T follicular helper cell (primary cell): ENCODE measurements around the gene DGKG.

ENCODE experiments used
- DNase-seq: peaks from one replicate; pipeline ENCODE4 v3.0.0-alpha.2; 2020; ENCODE audit warnings: low read depth

DGKG gene

GRCh38 chr3:186209810-186210752 is 152.0 kb downstream of the DGKG start:
- no peak for DNase-seq

DNA sequence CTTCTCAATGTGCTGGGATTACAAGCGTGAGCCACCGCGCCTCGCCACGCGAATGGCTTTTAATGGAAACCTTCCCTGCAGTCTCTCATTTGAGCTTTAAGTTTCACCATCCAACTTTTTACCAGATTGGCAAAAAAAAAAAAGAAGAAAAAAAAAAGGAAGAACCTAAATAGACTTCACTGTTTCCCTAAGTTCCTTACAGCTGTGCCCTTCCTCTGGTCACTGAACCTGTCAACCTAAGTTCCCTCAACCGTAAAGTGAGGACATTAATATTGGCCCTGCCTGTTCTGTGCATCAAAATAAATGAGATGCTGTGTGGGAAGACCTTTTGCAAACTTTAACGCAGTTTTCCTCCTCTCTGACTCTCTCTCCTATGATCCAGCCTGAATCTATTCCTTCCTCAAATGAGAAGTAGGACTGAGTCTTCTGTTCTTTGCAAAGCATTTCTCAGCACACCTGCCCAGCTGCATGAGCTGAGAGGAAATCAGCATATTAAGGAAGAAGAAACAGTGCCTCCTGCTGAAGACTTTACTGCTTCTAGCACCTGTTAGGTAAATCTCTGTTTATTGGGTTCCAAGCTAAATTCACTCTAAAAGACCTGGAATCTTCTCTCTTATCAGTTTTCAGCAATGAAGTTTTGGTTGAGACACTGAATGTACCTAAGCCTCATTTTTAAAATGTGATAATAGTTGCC is 153.6 kb downstream of the DGKG start:
- no peak for DNase-seq

- DNase-seq: no peak
Observed at GRCh38 chr3:186207515-186207914, 154.5 kb downstream of the DGKG start.

DNA sequence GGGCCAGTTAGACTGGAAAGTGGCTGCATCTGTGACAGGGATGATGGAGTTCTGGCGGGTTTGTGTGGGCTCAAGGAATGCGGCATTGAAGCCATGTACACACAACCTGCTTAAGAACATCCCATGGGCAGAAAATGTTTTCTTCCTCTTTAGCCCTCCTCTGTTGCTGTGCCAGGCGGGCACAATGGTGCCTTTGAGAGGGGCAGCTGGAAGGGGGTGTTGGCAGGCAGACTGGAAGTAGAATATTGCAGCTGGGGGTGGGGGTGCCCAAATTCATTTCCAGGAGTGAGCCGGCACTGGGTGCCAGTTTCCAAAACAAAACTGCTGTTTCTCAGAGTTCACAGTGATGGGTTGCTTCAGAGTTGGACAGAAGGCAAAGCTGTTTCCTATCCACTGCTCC is 161.3 kb downstream of the DGKG start:
- DNase-seq: no peak

DNA sequence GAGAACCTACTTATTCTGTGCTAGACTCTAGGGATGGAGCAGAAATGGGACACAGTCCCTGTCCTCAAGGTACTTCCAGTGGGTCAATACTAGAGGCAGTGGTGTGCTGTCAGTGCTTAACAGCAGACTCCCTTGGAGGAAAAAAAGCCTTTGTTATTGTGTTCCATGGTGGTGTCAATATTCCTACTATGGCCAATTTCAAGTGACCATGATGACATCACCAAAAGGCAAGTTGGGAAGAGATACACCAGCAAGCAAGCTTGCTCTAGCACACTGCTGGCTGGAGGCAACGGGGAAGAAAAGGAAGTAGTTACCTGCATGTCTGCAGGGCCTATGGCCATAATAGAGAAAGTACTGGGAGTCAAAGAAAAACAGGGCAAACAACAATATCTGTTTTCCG is 163.6 kb downstream of the DGKG start:
- DNase-seq: no peak

DNA sequence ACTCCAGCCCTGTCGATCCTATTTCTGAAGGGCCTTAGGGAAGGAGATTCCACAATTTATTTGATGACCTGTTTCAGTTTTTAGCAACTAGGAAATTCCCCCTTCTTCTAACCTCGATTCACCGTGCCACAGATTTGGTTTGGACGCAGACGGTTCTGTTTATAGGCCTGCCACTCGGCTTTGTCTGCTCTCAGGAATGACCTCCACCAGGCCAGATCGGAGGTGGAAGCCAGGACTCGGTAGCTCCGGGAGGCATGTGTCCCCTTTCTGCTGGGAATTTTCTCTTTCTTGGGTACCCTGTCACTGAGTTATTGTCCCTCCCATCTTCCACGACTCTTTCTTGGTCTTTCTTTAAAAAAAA is 167.6 kb downstream of the DGKG start:
- DNase-seq: no peak

- DNase-seq: no peak
Observed at GRCh38 chr3:186193534-186194450, 168.2 kb downstream of the DGKG start.

GRCh38 chr3:186192823-186193222 is 169.2 kb downstream of the DGKG start:
- DNase-seq: no peak

DNA sequence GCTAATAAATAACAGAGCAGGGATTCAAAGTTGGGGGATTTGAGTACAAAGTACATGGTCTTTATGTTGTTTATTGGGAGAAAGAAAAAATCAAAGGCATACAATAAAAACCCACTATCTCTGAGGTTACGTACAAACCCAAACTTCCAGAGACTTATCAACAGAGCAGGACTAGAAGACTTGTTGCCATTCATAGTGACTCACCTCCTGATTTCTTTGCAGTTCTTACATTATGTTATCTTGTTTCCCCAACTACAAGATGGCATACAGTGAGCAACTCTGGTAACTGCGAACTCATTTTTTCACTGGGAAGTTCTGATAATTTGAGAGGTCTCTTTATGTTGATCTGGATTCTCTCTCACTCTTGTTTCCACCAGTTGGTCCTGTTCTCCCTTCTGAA is 172.5 kb downstream of the DGKG start:
- DNase-seq: no peak

DNA sequence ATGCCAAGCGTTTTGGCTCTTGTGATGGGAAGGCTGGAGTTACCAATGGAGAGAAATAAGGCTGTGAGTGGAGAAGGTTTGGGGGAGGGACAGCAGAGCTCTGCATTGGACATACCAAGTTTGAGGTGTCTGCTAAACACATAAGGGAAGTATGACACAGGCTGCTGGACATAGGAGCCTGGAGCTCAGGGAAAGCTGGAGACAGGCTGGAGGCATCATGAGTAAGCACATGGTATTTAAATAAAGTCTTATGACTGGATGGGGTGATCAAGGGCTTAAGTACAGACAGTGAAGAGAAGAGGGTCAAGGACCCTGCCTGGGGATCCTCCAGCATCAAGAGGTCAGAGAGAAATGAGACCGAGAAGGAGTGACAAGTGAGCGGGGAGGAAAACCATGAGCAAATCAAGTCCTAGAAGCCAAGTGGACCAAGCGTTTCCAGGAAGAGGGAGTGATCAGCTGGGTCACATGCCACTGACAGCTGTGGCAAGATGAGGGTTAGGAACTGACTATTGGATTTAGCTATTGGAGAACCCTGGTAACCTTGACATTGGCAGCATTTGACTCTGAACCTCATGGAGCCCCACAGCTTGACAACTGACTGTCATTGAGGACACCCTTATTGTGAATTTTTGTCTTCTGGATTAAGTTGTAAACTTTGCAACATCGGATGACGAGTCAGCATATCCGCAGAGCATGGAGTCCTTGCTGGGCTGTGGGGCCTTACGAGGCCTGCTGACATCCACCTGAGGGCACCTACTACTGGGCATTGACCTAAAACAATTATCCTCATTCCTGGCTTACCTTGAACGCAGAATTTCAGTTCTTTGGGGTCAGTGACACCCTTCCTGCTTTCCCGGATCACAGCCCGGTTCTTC is 174.4 kb downstream of the DGKG start:
- DNase-seq: no peak

DNA sequence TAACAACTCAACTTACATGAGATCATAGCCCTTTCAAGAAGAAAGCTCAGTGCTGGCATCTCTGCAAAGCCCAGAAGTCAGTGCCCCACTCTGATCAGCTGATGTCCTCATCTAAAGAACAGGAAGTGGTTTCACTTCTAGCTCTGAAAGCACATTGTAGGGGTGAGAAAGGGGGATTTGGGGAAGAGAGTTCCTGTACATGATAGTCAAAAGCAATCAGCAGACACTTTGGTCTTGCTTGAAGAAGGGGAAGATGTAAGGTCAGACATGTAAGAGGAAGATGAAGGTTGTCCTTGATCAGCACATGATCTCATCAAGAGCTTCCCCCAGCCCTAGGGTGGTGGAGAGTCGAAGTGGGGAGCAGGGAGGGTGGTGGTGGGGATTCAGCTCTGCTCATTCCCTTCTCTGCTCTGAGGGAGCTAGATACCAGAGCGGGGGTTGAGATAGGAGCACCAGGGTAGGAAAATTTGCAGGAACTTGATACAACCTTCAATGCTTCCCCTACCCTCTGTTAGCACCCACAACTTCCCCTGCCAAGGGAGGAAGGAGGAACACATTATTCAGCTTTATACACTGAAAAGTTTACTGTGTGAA is 176.7 kb downstream of the DGKG start:
- DNase-seq: no peak

DNA sequence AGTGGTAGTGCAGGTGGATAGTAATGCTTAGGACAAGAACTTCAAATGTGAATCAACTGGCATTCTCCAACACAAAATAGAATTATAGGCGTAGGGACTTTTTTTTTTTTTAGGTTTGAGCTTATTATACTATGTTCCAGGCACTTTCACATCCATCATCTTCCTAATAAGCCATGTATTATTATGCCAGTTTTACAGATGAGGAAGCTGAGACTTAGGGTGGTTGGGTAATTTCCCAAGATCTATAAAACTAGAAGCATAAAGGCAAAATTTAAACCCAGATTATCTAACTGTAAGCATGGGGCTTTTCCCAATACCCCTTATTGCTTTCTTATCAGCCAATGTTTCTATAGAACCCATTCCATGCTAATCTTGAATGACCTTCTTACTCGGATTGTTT is 178.0 kb downstream of the DGKG start:
- no peak for DNase-seq

GRCh38 chr3:186182850-186183249 is 179.2 kb downstream of the DGKG start:
- DNase-seq: no peak

GRCh38 chr3:186181901-186182300 is 180.1 kb downstream of the DGKG start:
- DNase-seq: no peak

DNA sequence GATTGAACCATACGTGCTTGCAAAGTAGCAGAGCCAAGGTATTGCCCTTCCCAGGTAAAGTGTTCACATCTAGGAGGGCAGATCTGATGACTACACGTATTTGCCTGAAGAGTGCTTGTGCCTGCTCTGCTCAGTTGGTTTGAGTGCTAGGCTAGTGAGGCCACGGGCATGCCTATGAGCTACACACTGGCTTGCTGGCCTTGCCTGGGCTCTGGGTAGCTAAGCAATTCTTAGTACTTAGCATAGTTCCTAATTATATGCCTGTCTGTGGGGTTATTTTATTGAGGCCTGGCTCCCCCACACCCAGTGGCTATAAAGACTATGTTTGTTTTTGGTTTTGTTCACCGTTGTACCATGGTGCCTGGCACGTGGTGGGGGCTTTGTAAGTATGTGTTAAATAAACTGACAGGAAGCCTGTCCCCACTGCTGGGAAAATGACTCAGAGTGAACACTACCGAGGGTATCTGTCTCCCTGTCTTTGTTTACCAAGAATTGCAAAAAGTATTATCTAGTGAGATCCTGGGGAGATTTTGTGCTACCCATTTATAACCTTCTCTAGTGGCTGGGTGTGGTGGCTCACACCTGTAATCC is 181.0 kb downstream of the DGKG start:
- DNase-seq: no peak

GRCh38 chr3:186180151-186180550 is 181.9 kb downstream of the DGKG start:
- no peak for DNase-seq

DNA sequence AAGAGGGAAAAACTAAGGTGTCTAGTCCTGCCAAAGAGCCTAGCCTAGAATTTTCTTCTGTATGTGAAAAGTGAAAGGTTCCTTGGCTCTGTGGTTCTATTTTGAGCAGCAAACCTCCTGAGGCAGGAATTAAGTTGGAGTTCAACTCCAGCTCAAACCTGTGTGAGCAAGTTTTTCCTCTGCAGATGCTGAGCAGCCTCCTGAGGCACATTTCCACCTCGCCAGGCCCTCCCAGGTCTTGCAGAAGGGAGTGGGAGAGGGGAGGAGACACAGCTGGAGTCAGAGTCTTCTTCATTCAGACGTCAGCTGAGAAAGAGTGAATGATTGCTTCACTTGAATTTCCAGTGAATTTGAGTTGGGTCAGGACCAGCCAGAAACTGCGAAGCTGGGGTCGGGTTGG is 183.6 kb downstream of the DGKG start:
- no peak for DNase-seq

GRCh38 chr3:186176373-186176990 is 185.6 kb downstream of the DGKG start:
- DNase-seq: no peak

DNA sequence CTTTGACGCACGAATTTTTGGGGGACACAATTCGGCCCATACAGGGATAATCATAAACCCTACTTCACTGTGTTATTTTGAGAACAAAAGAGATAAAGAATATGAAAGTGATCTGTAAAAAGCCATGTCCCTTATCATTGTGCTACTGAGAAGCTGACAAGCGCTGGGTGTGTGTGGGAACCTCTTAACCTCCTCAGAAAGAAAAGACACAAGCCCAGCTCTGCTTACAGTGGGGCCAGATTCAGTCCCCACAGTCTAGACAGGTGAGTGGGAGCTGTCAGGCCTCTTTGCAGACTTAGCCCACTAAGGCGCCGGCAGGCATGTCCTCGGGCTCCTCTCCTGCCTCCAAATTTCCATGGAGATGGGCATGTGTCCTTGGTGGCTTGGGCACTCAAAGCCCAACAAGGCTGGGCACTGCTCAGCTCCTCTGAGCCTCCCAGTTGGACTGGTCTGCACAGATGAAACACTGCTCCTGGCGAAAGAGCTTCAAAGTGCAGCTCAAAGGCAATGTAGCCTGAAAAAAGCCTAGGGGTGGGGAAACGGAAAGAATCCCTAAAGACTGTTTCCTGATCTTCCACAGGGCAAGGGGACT is 188.7 kb downstream of the DGKG start:
- no peak for DNase-seq

GRCh38 chr3:186172353-186172752 is 189.7 kb downstream of the DGKG start:
- no peak for DNase-seq
